Vagina (tissue), 2 donors: Measurements from ENCODE around the gene SLC22A2.

Experiments
- CTCF ChIP-seq, 3 experiments: fragments of 450-650 bp in 2 of 3; fragments of 200-600 bp in 1 of 3; sonication (generic) in 1 of 3; IDR thresholded peaks; one replicate each; pipeline ENCODE4 v1.5.1; 2017 to 2019; ENCODE audit warnings: antibody characterized with exemption in 3 of 3, mild to moderate bottlenecking in 2 of 3, moderate library complexity in 2 of 3
- POLR2A ChIP-seq, 2 donors: fragments of 450-650 bp; IDR thresholded peaks; one replicate each; pipeline ENCODE4 v1.6.1; 2017; ENCODE audit warnings: antibody characterized with exemption in 2 of 2, mild to moderate bottlenecking in 2 of 2, moderate library complexity in 2 of 2

GRCh38 chr6:160277144-160277543, 18.5 kb upstream of the SLC22A2 start:
- TF ChIP-seq CTCF (IDR thresholded peaks at IDR 0.05) = no peak
- no peak for TF ChIP-seq POLR2A (IDR thresholded peaks at IDR 0.05)
